BJ (cell line): Measurements from ENCODE around the gene LIF. TPM values are rescaled to one million over a fixed set of nuclear protein-coding genes. Genes with fewer than 3 reads are reported as not detected.

Experiments used
- CTCF ChIA-PET: fragments of 350-600 bp; formaldehyde crosslinking; extraction: SDS; loops from one replicate; lab custom pipeline; 2021; ENCODE audit warnings: antibody characterized with exemption, inconsistent platforms; lab: Yijun Ruan, JAX
- POLR2A ChIA-PET: fragments of 300-600 bp; sonication (Branson Sonifier 250); formaldehyde crosslinking; extraction: SDS; loops from one replicate; lab custom pipeline; 2021; ENCODE audit warnings: antibody characterized with exemption; lab: Charles Lee
- DNase-seq: peaks from one replicate; pipeline ENCODE4 v3.0.0-alpha.2; 2011; ENCODE audit warnings: low read depth
- H3K27me3 ChIP-seq: 2 replicates; pipeline ENCODE4 v1.6.0; 2011; ENCODE audit warnings: low read length; ENCODE audit not compliant: control insufficient read depth, insufficient read depth
- H3K36me3 ChIP-seq: 2 replicates; pipeline ENCODE4 v1.5.1; 2011; ENCODE audit warnings: low read length; ENCODE audit not compliant: control insufficient read depth, insufficient read depth
- H3K4me3 ChIP-seq: 2 replicates; pipeline ENCODE4 v1.5.1; 2011; ENCODE audit warnings: low read depth, mild to moderate bottlenecking, control low read depth, low read length
- CTCF ChIP-seq: IDR thresholded peaks from 2 replicates; pipeline ENCODE4 v1.5.1; 2011; ENCODE audit warnings: low read depth, mild to moderate bottlenecking, control low read depth, inconsistent platforms, low read length, moderate library complexity; ENCODE audit not compliant: insufficient read depth
- polyA plus RNA-seq: library from polyadenylated mRNA; depleted of rRNA; stranded (reverse); fragments of >200 nt; gene quantifications from 2 replicates; pipeline ENCODE4 v1.2.3, GENCODE V29; 2011

Gene LIF
- polyA plus RNA-seq, 1 experiment: 5.8 TPM

DNA sequence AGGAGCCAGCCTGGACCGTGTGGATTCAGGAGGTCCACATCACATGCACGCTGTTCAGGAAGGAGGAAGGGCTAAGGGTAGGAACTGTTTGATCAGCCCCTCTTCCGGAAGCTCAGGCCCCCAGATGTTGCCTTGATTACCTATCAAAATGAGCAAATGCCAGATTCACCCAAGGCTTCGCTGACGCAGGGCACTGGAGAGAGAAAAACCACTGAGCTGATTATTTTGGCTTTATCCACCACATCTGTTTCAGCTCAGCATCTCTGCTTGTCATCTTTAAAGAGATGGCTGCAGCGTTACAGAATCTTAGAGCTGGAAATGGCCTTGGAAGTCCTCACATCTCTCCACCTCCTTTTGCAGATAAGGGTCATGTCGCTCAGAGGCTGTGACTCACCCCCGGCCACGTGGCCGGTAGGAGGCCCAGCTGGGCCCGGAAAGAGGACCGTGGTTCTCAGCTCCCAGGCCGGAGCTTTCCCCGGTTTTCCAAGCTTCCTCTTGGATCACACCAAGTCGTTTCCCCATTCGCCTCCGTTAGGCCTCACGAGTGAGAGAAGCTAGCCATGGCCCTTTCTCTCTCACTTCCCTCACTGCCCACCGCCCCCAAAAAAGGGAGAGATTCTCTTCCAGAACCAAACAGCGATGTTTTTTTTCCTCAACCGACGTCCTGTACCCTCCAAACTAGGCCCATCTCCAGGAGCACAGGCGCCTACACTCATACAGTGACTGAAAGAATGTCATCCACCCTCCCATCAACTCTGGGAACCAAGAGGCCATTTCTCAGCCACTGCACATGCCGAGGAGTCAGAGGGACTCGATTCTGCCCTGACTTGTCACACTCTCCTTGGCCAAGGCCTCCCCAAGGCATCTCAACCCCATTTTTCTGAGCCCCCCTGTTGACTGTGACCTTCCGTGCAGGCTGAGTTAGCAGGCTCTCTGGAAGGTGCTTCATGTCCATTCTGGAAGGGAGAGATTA, 37.6 kb downstream of the LIF start:
- Histone ChIP-seq H3K4me3 (no peak overlapping the region), H3K27me3 (no peaks in the 10 kb centered on the region), H3K36me3 (no peaks in the 10 kb centered on the region)
- TF ChIP-seq CTCF: no peak
- ChIA-PET CTCF (interaction anchor here (1.0 to 1.9 kb wide), 4 partner anchors 11 to 101 kb away, joined by 3 to 6 read pairs (median 4); no protein-coding TSS in a partner anchor), POLR2A (interaction anchor here (0.6 kb wide), 1 partner anchor 12 kb away, joined by 5 read pairs; no protein-coding TSS in a partner anchor)
- DNase-seq: no peak

GRCh38 chr22:30206944-30207343, 39.6 kb downstream of the LIF start:
- Histone ChIP-seq H3K27me3 (no peaks in the 10 kb centered on the region), H3K36me3 (no peaks in the 10 kb centered on the region), H3K4me3 (no peak overlapping the region)
- peak; percentile 82 for DNase-seq
- POLR2A ChIA-PET: no interaction called here
- TF ChIP-seq CTCF: no peak
- CTCF ChIA-PET: interaction anchor here (1.2 kb wide), 1 partner anchor 49 kb away, joined by 4 read pairs; no protein-coding TSS in a partner anchor

GRCh38 chr22:30205281-30206115, 41.1 kb downstream of the LIF start:
- H3K27me3 ChIP-seq: no peaks in the 10 kb centered on the region
- TF ChIP-seq CTCF: no peak
- peak; percentile 94 for DNase-seq
- CTCF ChIA-PET: interaction anchor here (1.1 to 1.9 kb wide), 2 partner anchors 9 to 50 kb away, joined by 4 to 6 read pairs (median 4); no protein-coding TSS in a partner anchor
- no peaks in the 10 kb centered on the region for H3K36me3 ChIP-seq
- POLR2A ChIA-PET: interaction anchor here (1.3 to 1.6 kb wide), 2 partner anchors 9 to 25 kb away, joined by 3 to 10 read pairs; no protein-coding TSS in a partner anchor
- H3K4me3 ChIP-seq: no peak overlapping the region

DNA sequence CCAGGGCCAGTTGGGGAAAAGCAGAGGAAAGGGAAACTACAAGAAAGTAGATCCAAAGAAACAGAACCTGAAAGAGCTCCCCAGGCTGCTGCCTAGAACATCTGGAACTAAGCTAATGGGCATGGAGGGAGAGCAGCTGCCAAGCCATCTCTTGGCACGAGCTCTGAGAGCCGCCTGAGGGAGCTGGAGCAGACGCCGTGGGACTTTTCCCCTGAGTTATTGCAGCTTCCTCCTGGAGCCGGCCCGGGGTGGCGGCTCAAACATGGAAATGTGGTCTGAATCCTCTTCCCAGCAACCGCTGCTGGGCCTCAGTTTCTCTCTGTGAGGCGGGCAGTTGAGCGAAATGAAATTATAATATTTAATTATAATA, 41.8 kb downstream of the LIF start:
- TF ChIP-seq CTCF: no peak
- Histone ChIP-seq H3K4me3 (no peak overlapping the region), H3K27me3 (no peaks in the 10 kb centered on the region), H3K36me3 (no peaks in the 10 kb centered on the region)
- POLR2A ChIA-PET: interaction anchor here (1.3 to 1.6 kb wide), 2 partner anchors 9 to 26 kb away, joined by 3 to 10 read pairs; no protein-coding TSS in a partner anchor
- DNase-seq: peak; percentile 63
- CTCF ChIA-PET: interaction anchor here (0.9 to 1.9 kb wide), 6 partner anchors 8 to 81 kb away, joined by 3 to 6 read pairs (median 4); no protein-coding TSS in a partner anchor
